GM12801 (cell line): ENCODE results near the gene TPSD1.

Experiments used
- TF ChIP-seq, protein P1 (sequence below): IDR thresholded peaks from one replicate; pipeline ENCODE4 v1.5.1; 2011; ENCODE audit warnings: control low read depth; ENCODE audit not compliant: insufficient read length; ENCODE audit errors: extremely low read depth

The TPSD1 gene

DNA sequence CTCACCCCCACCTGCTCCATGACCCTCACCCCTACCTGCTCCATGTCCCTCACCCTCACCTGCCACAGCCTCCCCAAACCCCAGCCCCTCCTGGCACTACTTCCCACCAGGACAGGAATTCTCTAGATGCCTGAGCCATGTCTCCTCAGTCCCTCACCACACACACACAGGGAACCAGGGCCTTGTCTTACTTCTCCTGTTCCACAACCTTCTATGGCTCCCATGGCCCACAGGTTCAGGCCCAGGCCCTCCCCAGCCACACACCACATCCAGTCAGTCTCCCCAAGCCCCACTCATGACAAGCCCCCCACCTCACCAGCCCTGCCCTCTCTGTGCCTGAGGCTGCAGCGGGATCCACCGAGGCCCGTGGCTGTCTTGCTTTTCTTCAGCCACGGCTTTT, 50.5 kb downstream of the TPSD1 start:
- TF ChIP-seq, protein P1, sequence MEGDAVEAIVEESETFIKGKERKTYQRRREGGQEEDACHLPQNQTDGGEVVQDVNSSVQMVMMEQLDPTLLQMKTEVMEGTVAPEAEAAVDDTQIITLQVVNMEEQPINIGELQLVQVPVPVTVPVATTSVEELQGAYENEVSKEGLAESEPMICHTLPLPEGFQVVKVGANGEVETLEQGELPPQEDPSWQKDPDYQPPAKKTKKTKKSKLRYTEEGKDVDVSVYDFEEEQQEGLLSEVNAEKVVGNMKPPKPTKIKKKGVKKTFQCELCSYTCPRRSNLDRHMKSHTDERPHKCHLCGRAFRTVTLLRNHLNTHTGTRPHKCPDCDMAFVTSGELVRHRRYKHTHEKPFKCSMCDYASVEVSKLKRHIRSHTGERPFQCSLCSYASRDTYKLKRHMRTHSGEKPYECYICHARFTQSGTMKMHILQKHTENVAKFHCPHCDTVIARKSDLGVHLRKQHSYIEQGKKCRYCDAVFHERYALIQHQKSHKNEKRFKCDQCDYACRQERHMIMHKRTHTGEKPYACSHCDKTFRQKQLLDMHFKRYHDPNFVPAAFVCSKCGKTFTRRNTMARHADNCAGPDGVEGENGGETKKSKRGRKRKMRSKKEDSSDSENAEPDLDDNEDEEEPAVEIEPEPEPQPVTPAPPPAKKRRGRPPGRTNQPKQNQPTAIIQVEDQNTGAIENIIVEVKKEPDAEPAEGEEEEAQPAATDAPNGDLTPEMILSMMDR, result no peak

DNA sequence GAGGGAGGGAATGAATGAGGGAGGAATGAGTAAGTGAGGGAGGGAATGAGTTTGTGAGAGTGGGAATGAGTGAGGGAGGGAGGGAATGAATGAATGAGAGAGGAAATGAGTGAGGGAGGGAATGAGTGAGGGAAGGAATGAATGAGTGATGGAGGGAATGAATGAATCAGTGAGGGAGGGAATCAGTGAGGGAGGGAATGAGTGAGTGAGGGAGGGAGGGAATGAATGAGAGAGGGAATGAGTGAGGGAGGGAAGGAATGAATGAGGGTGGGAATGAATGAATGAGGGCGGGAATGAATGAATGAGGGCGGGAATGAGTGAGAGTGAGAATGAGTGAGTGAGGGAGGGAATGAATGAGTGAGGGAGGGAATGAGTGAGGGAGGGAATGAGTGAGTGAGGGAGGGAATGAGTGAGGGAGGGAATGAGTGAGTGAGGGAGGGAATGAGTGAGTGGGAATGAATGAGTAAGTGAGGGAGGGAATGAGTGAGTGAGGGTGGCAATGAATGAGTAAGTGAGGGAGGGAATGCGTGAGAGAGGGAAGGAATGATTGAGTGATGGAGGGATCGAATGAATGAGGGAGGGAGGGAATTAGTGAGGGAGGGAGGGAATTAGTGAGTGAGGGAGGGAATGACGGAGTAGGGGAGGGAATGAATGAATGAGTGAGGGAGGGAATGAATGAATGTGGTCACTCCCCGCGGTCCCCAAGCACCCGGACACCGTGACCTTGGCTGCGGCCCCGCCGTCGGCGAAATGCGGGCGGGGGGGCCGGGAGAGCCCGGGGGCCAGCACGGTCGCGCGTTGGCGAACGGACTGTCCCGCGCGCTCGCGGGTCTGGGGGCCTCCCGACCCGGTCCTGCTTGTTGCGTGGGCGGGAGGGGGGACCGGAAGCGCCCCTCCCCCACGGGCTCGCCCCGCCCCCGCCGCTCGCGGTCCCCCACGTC, 52.4 kb downstream of the TPSD1 start:
- TF ChIP-seq, protein P1, result no peak
